ENCODE data around the gene SYVN1. TPM values are rescaled to one million over a fixed set of nuclear protein-coding genes. Genes with fewer than 3 reads are reported as not detected.
A peak's percentile ranks its signal among the peaks of the same experiment; 100 is the strongest.

SYVN1 gene
- total RNA-seq, 1 experiment from 2014 or later, result 51.5 TPM

GRCh38 chr11:65083134-65083833 is 51.0 kb downstream of the SYVN1 start:
- CTCF ChIA-PET, result no interaction called here
- Histone ChIP-seq H3K9me2 (ENCODE audit: insufficient read depth) (no peaks in the 10 kb centered on the region), H3K36me3 (ENCODE audit: low read depth) (peaks cover 20% of the 10 kb centered on the region), H2AFZ (peak overlapping the region; percentile 90), H3K4me2 (peak overlapping the region; percentile 93), H3K9me3 (ENCODE audit: insufficient read depth, low read depth) (no peaks in the 10 kb centered on the region), H3K79me2 (ENCODE audit: low read depth) (peaks cover 49% of the 10 kb centered on the region), H3K27ac (peak overlapping the region; percentile 82; the same call in 1 of the 2 replicates), H3K4me3 (peak overlapping the region; percentile 82), H3K4me1 (replicated peaks; ENCODE audit: insufficient read depth) (peaks cover 17% of the 10 kb centered on the region), H3F3A (ENCODE audit: insufficient read depth, low read depth) (peaks cover 9% of the 10 kb centered on the region), H4K20me1 (ENCODE audit: insufficient read depth) (no peaks in the 10 kb centered on the region), H3K27me3 (ENCODE audit: insufficient read depth, low read depth) (no peaks in the 10 kb centered on the region)
- BruUV-seq (replicated peaks), result TSS peak; percentile 41
- POLR2A ChIA-PET (ENCODE audit: unreplicated experiment), result no interaction called here
- intact Hi-C loops (cut with micrococcal nuclease; ENCODE audit: unreplicated experiment), result loop anchor here (5.0 kb wide), 1 partner anchor 41 kb away; the partner anchor contains the start of gene SAC3D1
- TF ChIP-seq EZH2 (IDR thresholded peaks at IDR 0.05; ENCODE audit: low read depth), result no peak
- TF ChIP-seq, protein P1, sequence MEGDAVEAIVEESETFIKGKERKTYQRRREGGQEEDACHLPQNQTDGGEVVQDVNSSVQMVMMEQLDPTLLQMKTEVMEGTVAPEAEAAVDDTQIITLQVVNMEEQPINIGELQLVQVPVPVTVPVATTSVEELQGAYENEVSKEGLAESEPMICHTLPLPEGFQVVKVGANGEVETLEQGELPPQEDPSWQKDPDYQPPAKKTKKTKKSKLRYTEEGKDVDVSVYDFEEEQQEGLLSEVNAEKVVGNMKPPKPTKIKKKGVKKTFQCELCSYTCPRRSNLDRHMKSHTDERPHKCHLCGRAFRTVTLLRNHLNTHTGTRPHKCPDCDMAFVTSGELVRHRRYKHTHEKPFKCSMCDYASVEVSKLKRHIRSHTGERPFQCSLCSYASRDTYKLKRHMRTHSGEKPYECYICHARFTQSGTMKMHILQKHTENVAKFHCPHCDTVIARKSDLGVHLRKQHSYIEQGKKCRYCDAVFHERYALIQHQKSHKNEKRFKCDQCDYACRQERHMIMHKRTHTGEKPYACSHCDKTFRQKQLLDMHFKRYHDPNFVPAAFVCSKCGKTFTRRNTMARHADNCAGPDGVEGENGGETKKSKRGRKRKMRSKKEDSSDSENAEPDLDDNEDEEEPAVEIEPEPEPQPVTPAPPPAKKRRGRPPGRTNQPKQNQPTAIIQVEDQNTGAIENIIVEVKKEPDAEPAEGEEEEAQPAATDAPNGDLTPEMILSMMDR (conservative IDR thresholded peaks at IDR 0.05), result no peak
- peak in 1 of 2 experiments; percentile 2 for DNase-seq

GRCh38 chr11:65078786-65079342 is 55.5 kb downstream of the SYVN1 start:
- Histone ChIP-seq H3K4me2 (no peak overlapping the region), H2AFZ (no peak overlapping the region), H3K9me3 (ENCODE audit: insufficient read depth, low read depth) (no peaks in the 10 kb centered on the region), H4K20me1 (ENCODE audit: insufficient read depth) (no peaks in the 10 kb centered on the region), H3F3A (ENCODE audit: insufficient read depth, low read depth) (peaks cover 26% of the 10 kb centered on the region), H3K36me3 (ENCODE audit: low read depth) (peaks cover 10% of the 10 kb centered on the region), H3K27ac (no peak overlapping the region), H3K4me1 (replicated peaks; ENCODE audit: insufficient read depth) (peaks cover 8% of the 10 kb centered on the region), H3K79me2 (ENCODE audit: low read depth) (peaks cover 31% of the 10 kb centered on the region), H3K27me3 (ENCODE audit: insufficient read depth, low read depth) (no peaks in the 10 kb centered on the region), H3K4me3 (no peak overlapping the region), H3K9me2 (ENCODE audit: insufficient read depth) (no peaks in the 10 kb centered on the region)
- no TSS peak for BruUV-seq (replicated peaks)
- TF ChIP-seq, protein P1 (conservative IDR thresholded peaks at IDR 0.05), result no peak
- TF ChIP-seq EZH2 (IDR thresholded peaks at IDR 0.05; ENCODE audit: low read depth), result no peak
- POLR2A ChIA-PET (ENCODE audit: unreplicated experiment), result no interaction called here
- CTCF ChIA-PET, result interaction anchor here (0.7 kb wide), 1 partner anchor 22 kb away, joined by 5 read pairs; no protein-coding TSS in a partner anchor
- peak in 1 of 2 experiments; percentile 17 for DNase-seq
- intact Hi-C loops (cut with micrococcal nuclease; ENCODE audit: unreplicated experiment), result no loop called here

- Histone ChIP-seq H3K27me3 (ENCODE audit: insufficient read depth, low read depth) (no peaks in the 10 kb centered on the region), H3K9me3 (ENCODE audit: insufficient read depth, low read depth) (no peaks in the 10 kb centered on the region), H3F3A (ENCODE audit: insufficient read depth, low read depth) (peaks cover 26% of the 10 kb centered on the region), H3K4me1 (replicated peaks; ENCODE audit: insufficient read depth) (peaks cover 8% of the 10 kb centered on the region), H3K27ac (no peak overlapping the region), H3K4me3 (no peak overlapping the region), H3K4me2 (no peak overlapping the region), H3K9me2 (ENCODE audit: insufficient read depth) (no peaks in the 10 kb centered on the region), H4K20me1 (ENCODE audit: insufficient read depth) (no peaks in the 10 kb centered on the region), H3K79me2 (ENCODE audit: low read depth) (peaks cover 24% of the 10 kb centered on the region), H3K36me3 (ENCODE audit: low read depth) (peaks cover 10% of the 10 kb centered on the region), H2AFZ (no peak overlapping the region)
- no peak for TF ChIP-seq EZH2 (IDR thresholded peaks at IDR 0.05; ENCODE audit: low read depth)
- TF ChIP-seq, protein P1 (conservative IDR thresholded peaks at IDR 0.05), result peak; percentile 79
- ChIA-PET POLR2A (ENCODE audit: unreplicated experiment) (no interaction called here), CTCF (interaction anchor here (0.7 kb wide), 1 partner anchor 21 kb away, joined by 5 read pairs; no protein-coding TSS in a partner anchor)
- intact Hi-C loops (cut with micrococcal nuclease; ENCODE audit: unreplicated experiment), result no loop called here
- no TSS peak for BruUV-seq (replicated peaks)
- peak; percentile 35 to 39 for DNase-seq
These were observed 56.2 kb downstream of the SYVN1 start for GRCh38 chr11:65078151-65078550.
